HG03575 (cell line): ENCODE measurements around the gene GPC5.
"Not testable (repeated sequence)": the region's sequence is repeated elsewhere in the genome, so short reads cannot be mapped to it uniquely, and the experiment has no call there.

Experiments
- ATAC-seq: cut with Tn5 transposase; IDR thresholded peaks from one replicate; pipeline ENCODE4 v1.9.1; 2021; ENCODE audit not compliant: unreplicated experiment, insufficient number of reproducible peaks, low FRiP score; ENCODE audit errors: extremely low read depth

Gene GPC5

DNA sequence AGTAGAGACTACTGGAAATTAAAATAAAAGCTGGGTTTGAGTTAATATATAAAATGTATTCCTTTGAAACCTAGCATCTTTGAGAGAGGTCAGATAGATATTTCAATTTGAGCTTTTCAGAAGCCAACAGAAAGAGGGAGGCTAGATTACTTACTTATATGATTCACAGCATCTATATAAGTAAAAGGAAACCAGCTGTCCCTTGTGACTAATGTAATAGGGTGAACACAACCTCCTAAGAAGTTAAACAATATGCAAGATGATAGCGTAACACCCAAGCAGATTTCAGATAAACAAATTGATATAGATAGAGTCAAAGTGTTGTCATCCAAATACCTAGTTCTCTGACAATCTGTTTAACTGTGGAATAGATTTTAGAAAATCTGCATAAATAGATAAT, 1434.7 kb downstream of the GPC5 start:
- ATAC-seq, result no peak

DNA sequence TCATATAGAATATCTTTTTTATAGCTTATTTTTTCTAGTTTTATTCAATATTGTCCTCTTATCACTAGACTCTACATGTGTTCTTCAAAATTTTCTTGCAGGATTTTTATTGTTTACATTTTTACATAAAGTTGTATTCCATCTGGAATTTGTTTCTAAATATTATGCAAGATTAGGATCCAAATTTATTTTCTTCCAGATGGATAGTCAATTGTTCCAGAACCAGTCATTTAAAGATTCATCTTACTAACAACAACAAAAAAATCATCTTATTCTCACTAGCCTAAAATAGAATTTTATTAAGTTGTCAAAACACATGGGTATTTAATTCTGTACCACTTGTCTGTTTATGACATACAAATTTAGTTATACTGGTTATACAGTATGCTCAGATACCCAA, 1437.8 kb downstream of the GPC5 start:
- ATAC-seq, result no peak

DNA sequence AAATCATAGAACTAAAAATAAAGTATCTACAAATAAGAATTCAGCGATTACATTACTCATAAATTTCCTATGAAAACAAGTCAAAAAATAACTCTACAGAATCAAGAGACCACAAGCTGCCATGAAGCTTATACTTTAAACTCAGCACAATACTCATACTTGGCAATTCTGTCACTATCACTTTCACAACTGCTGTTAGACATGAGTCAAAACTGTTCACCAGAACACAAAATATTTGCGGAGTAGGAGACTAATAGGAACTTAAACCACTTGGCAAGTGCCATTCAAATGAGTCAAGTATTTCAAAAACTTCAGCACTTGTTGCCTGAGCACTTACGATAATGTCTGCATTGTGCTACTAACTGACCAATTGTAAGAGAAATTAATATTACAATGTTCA, 1440.4 kb downstream of the GPC5 start:
- no peak for ATAC-seq

DNA sequence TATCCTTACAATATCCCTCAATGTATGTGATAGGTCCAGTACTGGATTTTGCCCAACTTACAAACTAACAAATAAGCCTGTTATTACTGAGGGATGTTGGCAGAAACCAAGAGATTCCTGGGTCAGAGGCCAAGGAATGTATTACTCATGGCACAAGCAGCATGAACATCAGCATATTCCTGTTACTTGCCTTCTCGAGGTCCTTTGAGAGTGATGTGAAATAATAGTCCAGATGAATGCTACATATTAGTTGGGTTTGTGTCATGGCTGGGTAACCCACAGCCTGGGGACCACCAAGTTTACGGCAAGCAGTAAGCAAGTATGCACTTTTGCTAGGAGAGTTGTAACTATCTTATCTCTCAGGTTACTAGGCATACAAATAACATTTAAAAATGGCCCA, 1443.7 kb downstream of the GPC5 start:
- ATAC-seq, result no peak

DNA sequence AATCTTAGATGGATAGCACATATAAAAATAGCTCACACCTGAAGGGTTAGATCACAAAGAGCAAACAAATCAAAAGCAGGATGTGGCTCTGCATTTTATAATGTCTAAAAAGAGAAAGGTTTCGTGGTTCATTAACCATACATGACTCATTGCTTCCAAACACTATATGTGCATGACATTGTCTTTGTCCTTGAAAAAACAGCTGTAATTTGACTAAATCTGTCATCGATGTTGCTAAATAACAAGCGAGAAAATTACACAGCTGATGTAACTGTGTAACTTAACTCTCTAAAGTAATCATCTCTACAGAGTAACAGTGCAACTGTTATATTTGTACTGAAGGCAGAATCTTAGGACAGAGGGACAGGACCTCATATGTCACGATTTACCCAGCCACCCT, 1445.1 kb downstream of the GPC5 start:
- ATAC-seq, result no peak

DNA sequence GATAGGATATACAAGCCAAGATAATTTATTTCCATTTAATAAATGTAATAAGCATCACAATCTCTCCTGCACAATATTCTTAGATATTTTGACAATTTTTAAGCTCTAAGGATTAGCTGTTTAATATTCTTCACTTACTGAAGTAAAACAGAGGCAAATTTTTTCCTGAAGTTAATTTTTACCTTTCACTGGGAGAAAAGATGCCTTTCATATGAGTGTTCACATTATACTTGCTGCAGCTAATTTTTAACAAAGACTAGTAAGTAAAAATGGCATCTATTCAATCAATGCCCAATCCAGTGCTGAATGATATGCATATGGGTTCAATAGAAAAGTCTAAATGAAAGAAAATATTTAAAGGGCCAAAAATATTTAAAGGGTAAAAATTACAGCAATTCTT, 1451.0 kb downstream of the GPC5 start:
- no peak for ATAC-seq

DNA sequence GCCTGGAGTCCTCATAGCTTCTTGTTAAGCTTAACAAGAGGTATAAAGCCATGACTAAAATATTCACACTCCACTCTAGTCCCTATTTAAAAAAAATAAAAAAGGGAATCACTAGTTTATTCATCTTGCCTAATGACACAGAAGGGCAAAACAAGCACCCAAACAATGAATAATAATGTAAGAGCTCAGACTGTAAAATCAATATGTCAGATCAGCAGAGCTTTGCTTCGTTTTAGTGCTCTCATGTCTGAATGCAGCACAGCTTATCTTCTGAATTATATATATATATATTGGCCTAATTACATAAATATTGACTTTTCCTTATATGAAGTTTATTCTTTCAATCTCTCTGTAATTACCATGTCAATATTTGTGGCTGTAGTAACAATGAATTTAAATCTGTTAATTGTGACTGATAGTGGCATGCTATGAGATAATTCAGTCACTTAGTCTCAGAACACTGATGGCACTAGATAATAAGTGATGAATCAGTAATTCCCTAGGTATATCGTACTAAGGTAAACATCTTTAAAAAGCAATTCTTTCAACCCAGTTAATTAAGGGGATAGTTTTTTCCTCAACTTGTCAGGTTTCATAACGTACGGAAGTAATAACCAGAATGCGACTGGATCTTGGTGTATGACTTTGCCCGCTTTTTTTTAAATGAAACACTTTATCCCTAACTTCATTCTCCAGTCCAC, 1466.3 kb downstream of the GPC5 start:
- no peak for ATAC-seq

DNA sequence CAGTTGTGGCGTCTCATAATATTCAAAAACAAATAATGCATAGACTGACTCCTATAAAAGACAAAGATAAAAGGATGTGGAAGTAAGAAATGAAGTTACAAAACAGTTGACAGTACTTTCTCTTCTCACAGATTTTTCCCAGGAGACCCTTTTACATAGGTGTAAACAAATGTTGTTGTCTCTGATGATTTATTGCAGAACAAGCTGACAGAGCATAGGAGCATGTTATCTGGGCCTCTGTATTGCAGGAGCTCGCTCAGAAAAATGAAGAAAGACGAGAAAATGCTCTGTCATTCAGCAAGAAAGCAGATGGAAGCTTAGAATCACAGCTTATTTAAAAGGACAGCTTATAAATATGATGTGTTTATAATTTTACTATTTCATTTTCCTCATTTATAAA, 1474.6 kb downstream of the GPC5 start:
- ATAC-seq, result no peak

DNA sequence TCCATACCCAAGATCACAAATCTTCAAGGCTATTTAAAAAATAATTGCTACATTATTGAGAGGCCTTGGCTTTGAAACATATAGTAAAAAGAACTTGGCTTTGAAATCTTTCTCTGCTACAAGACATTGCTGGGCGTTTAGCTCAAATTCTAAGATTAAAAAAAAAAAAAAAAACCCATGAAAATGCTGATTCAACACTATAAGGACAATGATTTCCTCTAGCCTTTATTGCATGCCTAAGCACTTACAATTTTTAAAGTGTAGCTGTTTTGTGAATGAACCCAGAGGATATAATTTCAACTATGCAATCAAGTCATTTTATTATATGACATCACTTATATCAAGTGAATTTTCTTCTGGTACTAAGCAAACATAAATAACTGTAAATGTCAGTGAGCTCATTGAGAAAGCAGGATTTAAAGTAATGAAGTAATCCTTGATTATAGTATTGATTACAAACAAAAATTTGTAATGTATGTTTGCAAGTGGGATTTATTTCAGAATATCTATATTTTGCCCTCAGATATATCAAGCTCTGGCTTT, 1488.2 kb downstream of the GPC5 start:
- no peak for ATAC-seq

DNA sequence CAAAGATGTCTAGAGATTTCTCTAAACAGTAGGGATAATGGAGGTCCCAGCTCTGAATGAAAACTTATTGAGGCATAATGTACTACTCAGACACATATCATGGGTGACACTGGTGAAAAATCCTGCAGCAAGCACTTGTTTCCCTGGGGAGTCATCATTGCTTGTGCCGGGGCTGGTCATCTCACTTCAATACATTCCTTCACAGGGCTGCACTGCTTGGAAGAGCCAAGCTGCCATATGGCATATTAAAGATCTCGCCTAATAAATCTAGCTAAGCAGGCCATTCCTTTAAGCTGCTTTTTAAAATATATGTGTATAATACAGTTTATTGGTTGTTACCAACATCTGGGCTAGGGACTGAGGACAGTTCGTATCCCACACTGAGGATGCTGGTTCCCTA, 1496.0 kb downstream of the GPC5 start:
- ATAC-seq, result no peak

DNA sequence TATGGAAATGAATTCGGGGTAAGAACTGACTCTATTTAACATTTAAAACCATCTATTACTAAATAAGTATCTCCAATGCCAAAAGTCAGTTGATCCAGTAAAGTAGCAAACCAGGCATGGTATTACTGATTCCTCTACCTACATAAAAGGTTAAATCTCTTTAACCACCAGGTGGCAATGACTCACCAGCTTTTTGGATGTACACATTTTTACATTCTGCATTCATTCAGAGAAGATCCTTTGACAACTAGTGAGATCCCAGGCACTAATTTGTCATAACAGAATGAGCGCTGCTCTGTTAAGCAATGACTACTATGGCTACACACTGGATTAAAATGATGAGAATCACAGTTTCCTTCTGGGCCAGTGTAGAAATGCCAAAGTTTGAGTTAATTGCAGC, 1498.4 kb downstream of the GPC5 start:
- no peak for ATAC-seq

DNA sequence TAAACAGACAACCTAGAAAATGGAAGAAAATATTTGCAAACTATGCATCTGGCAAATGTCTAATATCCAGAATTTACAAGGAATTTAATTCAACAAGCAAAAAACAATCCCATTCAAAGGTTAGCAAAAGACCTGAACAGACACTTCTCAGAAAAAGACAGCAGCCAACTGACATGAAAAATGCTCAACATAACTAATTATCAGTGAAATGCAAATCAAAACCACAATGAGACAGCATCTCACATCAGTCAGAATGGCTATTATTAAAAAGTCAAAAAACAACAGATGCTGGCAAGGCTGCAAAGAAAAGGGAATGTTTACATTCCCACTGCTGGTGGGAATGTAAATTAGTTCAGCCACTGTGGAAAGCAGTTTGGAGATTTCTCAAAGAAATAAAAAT, 1500.5 kb downstream of the GPC5 start:
- not testable (repeated sequence) for ATAC-seq

DNA sequence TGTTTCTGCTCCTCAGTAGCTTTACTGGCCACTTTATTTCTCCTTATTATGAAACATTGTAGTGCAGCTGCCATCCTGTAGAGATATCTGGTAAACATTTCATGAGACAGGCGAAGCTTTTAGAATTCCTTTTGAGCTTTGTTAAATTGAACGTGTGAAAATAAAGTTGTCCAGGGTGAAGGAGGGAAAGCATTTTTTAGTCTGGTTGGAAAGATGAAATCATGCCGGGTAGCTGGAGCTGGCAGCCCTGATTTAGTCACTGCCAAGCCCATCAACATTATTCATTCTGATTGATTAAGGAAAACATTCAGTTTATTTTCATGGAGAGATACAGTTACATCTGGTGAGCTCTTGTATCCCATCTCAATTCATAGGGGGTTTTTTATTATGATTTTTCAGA, 1502.0 kb downstream of the GPC5 start:
- ATAC-seq, result no peak

DNA sequence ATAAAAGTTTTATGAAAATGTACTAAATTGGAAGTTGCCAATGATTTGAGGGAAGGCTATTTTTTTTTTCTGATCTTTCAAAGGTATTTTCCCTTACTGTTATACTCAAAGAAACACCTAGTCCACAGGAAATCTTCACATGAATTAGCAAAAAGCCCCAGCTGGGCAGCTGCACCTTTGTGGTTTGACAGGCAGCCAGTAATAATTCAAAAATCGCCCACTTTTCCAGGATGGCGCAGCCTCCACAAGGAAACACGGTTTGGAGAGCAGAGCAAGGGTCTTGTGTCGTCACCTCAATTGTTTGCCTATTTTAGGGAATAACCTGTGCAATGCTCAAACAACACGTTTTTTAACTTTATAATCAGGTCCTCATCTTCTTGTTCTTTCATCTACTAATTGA, 1503.3 kb downstream of the GPC5 start:
- no peak for ATAC-seq

DNA sequence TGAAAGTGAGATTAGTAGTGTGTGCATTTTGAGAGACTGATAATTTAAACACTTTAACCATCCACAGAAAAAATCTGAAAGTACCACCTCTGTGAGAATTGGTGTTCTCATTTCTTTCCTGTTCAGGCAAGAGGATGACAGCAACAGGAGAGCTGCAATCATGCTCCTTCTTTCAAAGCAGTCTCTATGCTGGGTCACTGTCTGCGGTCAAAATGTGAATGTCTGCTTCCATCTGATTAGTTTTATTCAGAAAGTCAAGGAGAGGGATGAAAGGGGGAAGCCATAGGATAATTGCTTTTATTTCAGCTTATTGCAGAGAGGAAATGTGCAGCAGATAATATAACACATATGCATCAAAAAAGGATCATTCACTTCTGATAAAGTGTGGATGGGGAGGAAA, 1514.2 kb downstream of the GPC5 start:
- no peak for ATAC-seq

DNA sequence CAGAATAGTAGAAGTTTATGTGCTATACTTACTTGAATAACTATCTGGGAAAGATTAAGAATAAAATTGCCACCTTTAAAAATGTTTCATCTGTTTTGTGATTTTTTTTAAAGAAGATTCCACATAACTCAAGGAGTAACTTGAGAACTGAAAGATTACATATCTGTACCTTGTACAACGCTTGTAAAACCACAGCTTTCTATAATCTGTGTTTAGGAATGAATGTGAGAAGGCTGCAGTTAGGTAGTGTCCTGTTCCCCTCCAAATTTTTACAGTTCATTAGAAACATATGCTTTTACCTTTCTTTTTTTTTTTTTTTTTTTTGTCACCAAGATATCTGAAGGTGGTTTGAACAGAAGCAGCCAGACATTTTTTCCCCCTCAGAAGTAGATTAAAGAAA, 1515.4 kb downstream of the GPC5 start:
- no peak for ATAC-seq
